Lower leg skin (tissue), 4 donors: ENCODE results near the gene SMIM41. TPM values are rescaled to one million over a fixed set of nuclear protein-coding genes. Genes with fewer than 3 reads are reported as not detected.

Experiments used
- DNase-seq, 2 donors: peaks; one replicate each; pipeline ENCODE4 v3.0.0-alpha.2; 2019; ENCODE audit warnings: low spot score in 2 of 2
- H3K4me3 ChIP-seq: fragments of 200-600 bp; sonication (generic); 2 replicates; pipeline ENCODE4 v1.5.1; 2017; ENCODE audit warnings: mild to moderate bottlenecking, low read depth; ENCODE audit not compliant: poor library complexity, severe bottlenecking
- CTCF ChIP-seq, 3 donors: fragments of 450-650 bp; IDR thresholded peaks; one replicate each; pipeline ENCODE4 v1.5.1; 2016; ENCODE audit warnings: antibody characterized with exemption in 3 of 3, mild to moderate bottlenecking in 3 of 3, moderate library complexity in 2 of 3
- POLR2A ChIP-seq, 2 donors: fragments of 450-650 bp; IDR thresholded peaks; one replicate each; pipeline ENCODE4 v1.6.1; 2016 to 2017; ENCODE audit warnings: antibody characterized with exemption in 2 of 2, mild to moderate bottlenecking in 1 of 2, moderate library complexity in 1 of 2
- WGBS, 2 donors: methylation state at CpG; one replicate each; pipeline ENCODE4 v1.1.5; 2018; 5-methylcytosine and 5-hydroxymethylcytosine counted together
- intact Hi-C: fragments of 100-400 bp; cut with DNase I; formaldehyde crosslinking; loops from one replicate; pipeline ENCODE4 v1.15.0; 2023; ENCODE audit warnings: low total_unique reads
- total RNA-seq, 4 donors: library from RNA; depleted of rRNA; stranded (reverse); fragments of >200 nt; gene quantifications; one replicate each; pipeline ENCODE4 v1.1.0, GENCODE V29; 2016

The SMIM41 gene
- total RNA-seq, 4 donors from 2014 or later: 0.71 TPM; not detected in 3

GRCh38 chr12:52060498-52061177 lies 18.9 kb upstream of the SMIM41 start:
- intact Hi-C loops: no loop called here
- no peak for DNase-seq
- 71 to 86% methylated on average over 5 to 14 of the region's 14 CpGs for WGBS, 2 donors
- TF ChIP-seq CTCF (IDR thresholded peaks at IDR 0.05): no peak
- TF ChIP-seq POLR2A (IDR thresholded peaks at IDR 0.05): no peak
- no peak overlapping the region for H3K4me3 ChIP-seq

GRCh38 chr12:52061470-52062166 lies 17.9 kb upstream of the SMIM41 start:
- TF ChIP-seq POLR2A (IDR thresholded peaks at IDR 0.05): no peak
- TF ChIP-seq CTCF (IDR thresholded peaks at IDR 0.05): no peak
- no peak for DNase-seq
- intact Hi-C loops: no loop called here
- H3K4me3 ChIP-seq: no peak overlapping the region
- 62 to 72% methylated on average over 8 to 11 of the region's 12 CpGs for WGBS, 2 donors

GRCh38 chr12:52062167-52063081 lies 17.1 kb upstream of the SMIM41 start:
- WGBS, 2 donors: 72 to 91% methylated on average over 4 to 5 of the region's 6 CpGs
- no peak for DNase-seq
- TF ChIP-seq CTCF (IDR thresholded peaks at IDR 0.05) (no peak), POLR2A (IDR thresholded peaks at IDR 0.05) (no peak)

GRCh38 chr12:52063082-52063924 lies 16.2 kb upstream of the SMIM41 start:
- 60 to 74% methylated on average over 17 to 19 of the region's 20 CpGs for WGBS, 2 donors
- TF ChIP-seq CTCF (IDR thresholded peaks at IDR 0.05) (no peak), POLR2A (IDR thresholded peaks at IDR 0.05) (no peak)
- intact Hi-C loops: no loop called here
- no peak overlapping the region for H3K4me3 ChIP-seq
- DNase-seq: no peak

More at GRCh38 chr12:52062167-52063081, 17.1 kb upstream of the SMIM41 start:
- intact Hi-C loops: no loop called here
- H3K4me3 ChIP-seq: no peak overlapping the region
